Measurements from ENCODE around the gene RTCA. TPM values are rescaled to one million over a fixed set of nuclear protein-coding genes. Genes with fewer than 3 reads are reported as not detected.
"Not testable (repeated sequence)": the region's sequence is repeated elsewhere in the genome, so short reads cannot be mapped to it uniquely, and the experiment has no call there.

RTCA gene
- total RNA-seq, 1 experiment from 2014 or later: 41.7 TPM

GRCh38 chr1:100323419-100324106, 57.5 kb downstream of the RTCA start:
- POLR2A ChIA-PET (ENCODE audit: unreplicated experiment): no interaction called here
- peak; percentile 20; the same call in 1 of the 2 replicates for ATAC-seq
- H3K27me3 ChIP-seq (ENCODE audit: low read length): no peaks in the 10 kb centered on the region
- BruUV-seq (replicated peaks): no TSS peak
- no peaks in the 10 kb centered on the region for H3F3A ChIP-seq (ENCODE audit: low read length, unreplicated experiment)
- H3K4me1 ChIP-seq (ENCODE audit: insufficient read depth, low read length): peaks cover 14% of the 10 kb centered on the region
- H3K36me3 ChIP-seq (ENCODE audit: low read depth, low read length): no peaks in the 10 kb centered on the region
- CTCF ChIA-PET: no interaction called here
- H3K79me2 ChIP-seq (ENCODE audit: low read length): no peaks in the 10 kb centered on the region
- no peak overlapping the region for H3K4me2 ChIP-seq (ENCODE audit: low read length)
- no peak overlapping the region for H3K9ac ChIP-seq (ENCODE audit: low read length)
- H3K27ac ChIP-seq (ENCODE audit: low read length): no peak overlapping the region
- intact Hi-C loops (cut with micrococcal nuclease): loop anchor here (2.0 kb wide), 1 partner anchor 29 kb away; the partner anchor contains the start of gene CDC14A
- no peak for TF ChIP-seq EZH2 (IDR thresholded peaks at IDR 0.05; ENCODE audit: low read length, unreplicated experiment)
- TF ChIP-seq EZH2phosphoT487 (IDR thresholded peaks at IDR 0.05; ENCODE audit: borderline replicate concordance, low read length): no peak
- no peak for TF ChIP-seq CTCF (conservative IDR thresholded peaks at IDR 0.05; ENCODE audit: low read depth, low read length)
- no peaks in the 10 kb centered on the region for H3K9me2 ChIP-seq (replicated peaks; ENCODE audit: low read length)
- no peak overlapping the region for H2AFZ ChIP-seq (ENCODE audit: low read length)
- DNase-seq: no peak
- H3K4me3 ChIP-seq (ENCODE audit: low read length): no peak overlapping the region
- no peaks in the 10 kb centered on the region for H4K20me1 ChIP-seq (ENCODE audit: low read length)
- no peaks in the 10 kb centered on the region for H3K9me3 ChIP-seq (ENCODE audit: low read length)

GRCh38 chr1:100325415-100326324, 59.7 kb downstream of the RTCA start:
- DNase-seq (peak; percentile 33), ATAC-seq (peak; percentile 56)
- intact Hi-C loops (cut with micrococcal nuclease): no loop called here
- BruUV-seq (replicated peaks): no TSS peak
- H3K36me3 ChIP-seq (ENCODE audit: low read depth, low read length): no peaks in the 10 kb centered on the region
- H3K4me1 ChIP-seq (ENCODE audit: insufficient read depth, low read length): peaks cover 14% of the 10 kb centered on the region
- POLR2A ChIA-PET (ENCODE audit: unreplicated experiment): no interaction called here
- TF ChIP-seq CTCF (conservative IDR thresholded peaks at IDR 0.05; ENCODE audit: low read depth, low read length) (no peak), EZH2phosphoT487 (IDR thresholded peaks at IDR 0.05; ENCODE audit: borderline replicate concordance, low read length) (no peak), EZH2 (IDR thresholded peaks at IDR 0.05; ENCODE audit: low read length, unreplicated experiment) (no peak)
- H3K9me2 ChIP-seq (replicated peaks; ENCODE audit: low read length): no peaks in the 10 kb centered on the region
- no peak overlapping the region for H3K4me3 ChIP-seq (ENCODE audit: low read length)
- no peaks in the 10 kb centered on the region for H3F3A ChIP-seq (ENCODE audit: low read length, unreplicated experiment)
- H4K20me1 ChIP-seq (ENCODE audit: low read length): no peaks in the 10 kb centered on the region
- no peak overlapping the region for H3K27ac ChIP-seq (ENCODE audit: low read length)
- no peaks in the 10 kb centered on the region for H3K9me3 ChIP-seq (ENCODE audit: low read length)
- H3K4me2 ChIP-seq (ENCODE audit: low read length): no peak overlapping the region
- no peaks in the 10 kb centered on the region for H3K27me3 ChIP-seq (ENCODE audit: low read length)
- H3K79me2 ChIP-seq (ENCODE audit: low read length): no peaks in the 10 kb centered on the region
- CTCF ChIA-PET: no interaction called here
- H3K9ac ChIP-seq (ENCODE audit: low read length): no peak overlapping the region
- H2AFZ ChIP-seq (ENCODE audit: low read length): no peak overlapping the region

DNA sequence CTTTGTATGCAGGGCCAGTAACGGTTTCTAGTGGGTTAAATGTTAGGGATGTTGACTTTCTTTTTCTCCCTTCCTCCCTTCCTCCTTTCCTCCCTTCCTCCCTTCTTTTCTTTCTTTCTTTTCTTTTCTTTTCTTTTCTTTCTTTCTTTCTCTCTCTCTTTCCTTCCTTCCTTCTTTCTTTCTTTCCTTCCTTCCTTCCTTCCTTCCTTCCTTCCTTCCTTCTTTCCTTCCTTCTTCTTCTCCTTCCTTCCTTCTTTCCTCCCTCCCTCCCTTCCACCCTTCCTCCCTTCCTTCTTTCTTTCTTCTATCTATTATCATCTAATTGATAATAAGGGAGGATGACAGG, 60.3 kb downstream of the RTCA start:
- H3K9me3 ChIP-seq (ENCODE audit: low read length); POLR2A ChIA-PET (ENCODE audit: unreplicated experiment); H3K27me3 ChIP-seq (ENCODE audit: low read length); H3K36me3 ChIP-seq (ENCODE audit: low read depth, low read length); H4K20me1 ChIP-seq (ENCODE audit: low read length); intact Hi-C loops (cut with micrococcal nuclease); ATAC-seq; BruUV-seq (replicated peaks); CTCF ChIA-PET; H2AFZ ChIP-seq (ENCODE audit: low read length); H3F3A ChIP-seq (ENCODE audit: low read length, unreplicated experiment); H3K4me2 ChIP-seq (ENCODE audit: low read length); H3K9me2 ChIP-seq (replicated peaks; ENCODE audit: low read length); H3K9ac ChIP-seq (ENCODE audit: low read length); DNase-seq; H3K4me3 ChIP-seq (ENCODE audit: low read length); H3K27ac ChIP-seq (ENCODE audit: low read length); H3K79me2 ChIP-seq (ENCODE audit: low read length): not testable (repeated sequence)
- H3K4me1 ChIP-seq (ENCODE audit: insufficient read depth, low read length): peaks cover 14% of the 10 kb centered on the region

All from PC-3 (cell line).